Right lobe of liver (tissue), 6 donors: ENCODE results near the gene ANXA6. TPM values are rescaled to one million over a fixed set of nuclear protein-coding genes. Genes with fewer than 3 reads are reported as not detected.

ENCODE experiments used
- ATAC-seq, 4 donors: fragments of 200-7000 bp; cut with Tn5 transposase; one replicate each; pipeline ENCODE4 v1.9.1; 2020; ENCODE audit warnings: mild to moderate bottlenecking in 4 of 4, moderate library complexity in 4 of 4
- DNase-seq, 3 donors: peaks; one replicate each; pipeline ENCODE4 v3.0.0-alpha.2; 2020
- H3K27ac ChIP-seq, 3 donors: fragments of 200-600 bp; one replicate each; pipeline ENCODE4 v1.8.0; 2022
- H3K27me3 ChIP-seq, 2 donors: fragments of 200-600 bp; one replicate each; pipeline ENCODE4 v1.8.0; 2022
- H3K36me3 ChIP-seq, 4 donors: fragments of 200-600 bp; sonication (generic) in 1 of 4; one replicate each; pipeline versions ENCODE4 v1.5.1 to v1.8.0; 2017 to 2022; ENCODE audit warnings: control low read depth in 1 of 4
- H3K4me1 ChIP-seq, 4 donors: fragments of 200-600 bp; sonication (generic) in 1 of 4; one replicate each; pipeline versions ENCODE4 v1.5.1 to v1.8.0; 2017 to 2022; ENCODE audit warnings: control low read depth in 1 of 4
- H3K4me3 ChIP-seq, 3 donors: fragments of 200-600 bp; one replicate each; pipeline ENCODE4 v1.8.0; 2022
- H3K9me3 ChIP-seq, 4 donors: fragments of 200-600 bp; sonication (generic) in 1 of 4; one replicate each; pipeline versions ENCODE4 v1.5.1 to v1.8.0; 2017 to 2022; ENCODE audit warnings: control low read depth in 1 of 4
- POLR2A ChIP-seq: fragments of 450-650 bp; IDR thresholded peaks from one replicate; pipeline ENCODE4 v1.6.1; 2017; ENCODE audit warnings: antibody characterized with exemption, mild to moderate bottlenecking
- WGBS: methylation state at CpG from one replicate; pipeline ENCODE4 v1.1.6; 2018; ENCODE audit warnings: low coverage, low lambda C conversion rate; ENCODE audit not compliant: insufficient coverage; ENCODE audit errors: missing lambda C conversion rate; 5-methylcytosine and 5-hydroxymethylcytosine counted together
- intact Hi-C, 2 donors: fragments of 100-400 bp; cut with DNase I; formaldehyde crosslinking; loops; one replicate each; pipeline versions ENCODE4 v1.11.2 to v1.14.1; 2022
- total RNA-seq, 6 experiments: library from RNA; depleted of rRNA in 2 of 6; stranded (reverse); fragments of >200 nt in 2 of 6; fragmentation: NEBNext Ultra II Directional in 3 of 6; extraction: Animal tissue kit (Norgen Biotek cat#: 25700) in 3 of 6; gene quantifications; one replicate each; pipeline versions ENCODE4 v1.1.0 to v1.2.4, GENCODE V29; 2016 to 2023
- TF ChIP-seq, protein P1 (sequence below), 4 donors: fragments of 200-600 bp in 3 of 4; fragments of 450-650 bp in 1 of 4; IDR thresholded peaks; one replicate each; pipeline versions ENCODE4 v1.5.1 to v1.8.0; 2016 to 2022; ENCODE audit warnings: antibody characterized with exemption in 4 of 4, mild to moderate bottlenecking in 2 of 4
- donor health status: DM: no; HTN: yes; CAD: no.
- donor health status: DM: no; HTN: no; CAD: no.
- donor health status: DM: no; HTN: no; CAD: no.
- donor health status: DM: no; HTN: yes; CAD: no.
- donor health status: DM: no; HTN: yes; CAD: no.

ANXA6 gene
- total RNA-seq, 6 experiments from 2014 or later: 143 to 236 (median 165) TPM

DNA sequence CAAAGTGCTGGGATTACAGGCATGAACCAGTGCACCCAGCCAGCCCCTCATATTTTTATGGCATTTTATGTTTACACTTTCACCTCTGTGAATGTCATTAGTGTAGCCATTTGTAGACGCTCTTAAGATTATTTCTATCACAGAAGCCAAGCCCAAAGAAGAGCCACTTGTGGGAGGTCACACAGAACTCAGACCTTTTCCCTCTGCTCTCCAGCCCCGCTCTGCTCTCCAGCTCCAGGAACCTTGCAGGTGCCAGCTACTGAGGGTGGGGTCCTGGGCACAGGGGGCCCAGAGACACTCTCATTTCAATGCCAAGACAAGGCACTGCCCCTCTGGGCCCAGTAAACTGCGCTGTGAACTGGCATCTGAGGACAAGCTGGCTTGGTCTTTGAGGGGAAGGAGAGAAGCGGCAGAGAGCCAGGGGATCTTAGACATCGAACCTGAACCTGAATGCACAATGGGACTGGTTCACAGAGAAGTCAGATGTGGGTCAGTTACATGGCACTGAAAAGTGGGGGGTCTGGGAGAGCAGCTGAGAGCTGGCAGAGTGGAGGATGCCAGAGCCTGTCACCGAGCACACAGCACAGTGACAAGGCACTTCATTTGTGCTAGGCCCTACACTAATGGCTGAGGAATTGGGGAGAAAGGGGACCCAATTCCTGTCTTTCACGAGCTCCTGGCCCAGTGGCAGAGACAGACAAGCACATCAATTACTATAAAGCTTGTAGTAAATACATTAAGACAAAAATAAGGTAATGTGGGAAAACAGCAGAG is 16.7 kb downstream of the ANXA6 start:
- no peaks in the 10 kb centered on the region for H3K4me1 ChIP-seq
- intact Hi-C loops: no loop called here
- H3K4me3 ChIP-seq: no peak overlapping the region
- H3K36me3 ChIP-seq: peaks cover 14 to 76% (median 28%) of the 10 kb centered on the region in 4 donors
- H3K27ac ChIP-seq: no peak overlapping the region
- no peak for TF ChIP-seq POLR2A
- TF ChIP-seq, protein P1, sequence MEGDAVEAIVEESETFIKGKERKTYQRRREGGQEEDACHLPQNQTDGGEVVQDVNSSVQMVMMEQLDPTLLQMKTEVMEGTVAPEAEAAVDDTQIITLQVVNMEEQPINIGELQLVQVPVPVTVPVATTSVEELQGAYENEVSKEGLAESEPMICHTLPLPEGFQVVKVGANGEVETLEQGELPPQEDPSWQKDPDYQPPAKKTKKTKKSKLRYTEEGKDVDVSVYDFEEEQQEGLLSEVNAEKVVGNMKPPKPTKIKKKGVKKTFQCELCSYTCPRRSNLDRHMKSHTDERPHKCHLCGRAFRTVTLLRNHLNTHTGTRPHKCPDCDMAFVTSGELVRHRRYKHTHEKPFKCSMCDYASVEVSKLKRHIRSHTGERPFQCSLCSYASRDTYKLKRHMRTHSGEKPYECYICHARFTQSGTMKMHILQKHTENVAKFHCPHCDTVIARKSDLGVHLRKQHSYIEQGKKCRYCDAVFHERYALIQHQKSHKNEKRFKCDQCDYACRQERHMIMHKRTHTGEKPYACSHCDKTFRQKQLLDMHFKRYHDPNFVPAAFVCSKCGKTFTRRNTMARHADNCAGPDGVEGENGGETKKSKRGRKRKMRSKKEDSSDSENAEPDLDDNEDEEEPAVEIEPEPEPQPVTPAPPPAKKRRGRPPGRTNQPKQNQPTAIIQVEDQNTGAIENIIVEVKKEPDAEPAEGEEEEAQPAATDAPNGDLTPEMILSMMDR (IDR thresholded peaks at IDR 0.05): no peak
- 71% methylated on average over 4 of the region's 7 CpGs for WGBS
- H3K27me3 ChIP-seq: no peaks in the 10 kb centered on the region
- no peaks in the 10 kb centered on the region for H3K9me3 ChIP-seq
- DNase-seq: no peak
- ATAC-seq: no peak

DNA sequence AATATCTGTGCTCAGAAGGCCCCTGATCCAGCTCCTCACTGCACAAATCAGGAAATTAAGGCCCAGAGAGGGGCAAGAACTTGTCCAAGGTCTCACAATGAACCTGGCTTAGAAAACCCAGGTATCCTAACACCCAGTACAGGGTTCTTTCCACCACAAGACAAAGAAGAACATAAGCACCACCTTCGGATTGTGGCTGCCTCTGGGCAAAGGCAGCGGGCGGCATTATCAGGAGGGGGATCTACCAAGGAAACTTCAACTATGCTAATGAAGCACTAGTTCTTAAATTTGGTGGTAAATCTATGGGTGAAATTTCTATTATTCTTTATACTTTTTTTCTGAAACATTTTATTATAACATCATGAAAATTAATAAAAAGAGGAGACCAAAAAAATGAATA is 17.9 kb downstream of the ANXA6 start:
- intact Hi-C loops: no loop called here
- Histone ChIP-seq H3K4me1 (no peaks in the 10 kb centered on the region), H3K27me3 (no peaks in the 10 kb centered on the region), H3K36me3 (peaks cover 14 to 83% (median 35%) of the 10 kb centered on the region in 4 donors), H3K4me3 (no peak overlapping the region), H3K27ac (no peak overlapping the region), H3K9me3 (no peaks in the 10 kb centered on the region)
- TF ChIP-seq, protein P1 (IDR thresholded peaks at IDR 0.05): no peak
- TF ChIP-seq POLR2A: no peak
- ATAC-seq (no peak), DNase-seq (no peak)
- WGBS: 90% methylated on average over 3 of the region's 3 CpGs

DNA sequence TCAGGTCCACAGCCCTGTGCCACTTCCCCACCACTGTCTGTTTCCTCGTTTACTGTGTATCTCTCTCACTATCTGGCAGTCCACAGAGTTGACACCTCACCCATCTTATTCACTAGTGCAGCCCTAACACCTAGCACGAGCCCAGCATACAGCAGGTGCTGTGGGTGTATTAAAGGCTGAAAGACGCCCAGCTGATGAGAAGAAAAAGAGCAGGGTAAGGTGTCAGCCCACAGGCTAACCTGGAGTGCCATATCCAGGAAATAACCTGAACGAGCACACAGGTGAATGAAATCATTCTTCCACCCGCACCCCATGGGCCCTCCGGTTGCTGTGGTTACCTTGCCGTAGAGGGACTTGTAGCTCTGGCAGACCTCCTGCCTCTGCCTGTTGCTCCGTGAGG is 18.6 kb downstream of the ANXA6 start:
- Histone ChIP-seq H3K4me1 (no peaks in the 10 kb centered on the region), H3K27me3 (no peaks in the 10 kb centered on the region), H3K27ac (no peak overlapping the region), H3K4me3 (no peak overlapping the region), H3K9me3 (no peaks in the 10 kb centered on the region), H3K36me3 (peaks cover 14 to 83% (median 38%) of the 10 kb centered on the region in 4 donors)
- ATAC-seq (peak in 3 of 4 donors; percentile 39 to 40 (median 40)), DNase-seq (no peak)
- WGBS: 100% methylated on average over 2 of the region's 8 CpGs
- TF ChIP-seq, protein P1 (IDR thresholded peaks at IDR 0.05): no peak
- intact Hi-C loops: no loop called here

DNA sequence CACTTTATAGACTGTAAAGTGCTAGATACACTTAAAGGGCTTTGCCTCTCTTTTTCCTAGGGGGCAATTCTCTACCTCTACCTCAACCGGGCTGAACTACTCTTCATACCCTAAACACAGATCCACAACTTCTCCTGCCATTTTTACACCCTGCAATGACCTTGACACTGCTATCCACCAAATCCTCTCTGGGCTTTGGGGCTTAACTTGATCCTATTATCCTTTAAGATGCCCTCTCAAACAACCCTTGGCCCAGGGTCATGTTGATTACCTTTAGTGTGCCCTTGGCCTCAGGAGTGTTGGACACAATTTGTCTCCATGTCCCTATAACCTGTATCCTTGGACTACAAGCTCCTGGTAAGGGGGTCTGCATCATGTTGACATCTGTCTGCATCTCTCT is 19.5 kb downstream of the ANXA6 start:
- intact Hi-C loops: no loop called here
- TF ChIP-seq, protein P1 (IDR thresholded peaks at IDR 0.05): no peak
- TF ChIP-seq POLR2A: no peak
- ATAC-seq: no peak
- peaks cover 14 to 88% (median 44%) of the 10 kb centered on the region in 4 donors for H3K36me3 ChIP-seq
- H3K9me3 ChIP-seq: no peaks in the 10 kb centered on the region
- H3K27ac ChIP-seq: no peak overlapping the region
- DNase-seq: no peak
- no peaks in the 10 kb centered on the region for H3K4me1 ChIP-seq
- no peak overlapping the region for H3K4me3 ChIP-seq
- no peaks in the 10 kb centered on the region for H3K27me3 ChIP-seq
- WGBS: 89% methylated on average over 1 of the region's 1 CpG
